GM21529 (cell line): ENCODE measurements around the gene ASIC2.
"Not testable (repeated sequence)": the region's sequence is repeated elsewhere in the genome, so short reads cannot be mapped to it uniquely, and the experiment has no call there.

ENCODE experiments used
- ATAC-seq: cut with Tn5 transposase; IDR thresholded peaks from one replicate; pipeline ENCODE4 v1.9.1; 2021; ENCODE audit not compliant: unreplicated experiment

ASIC2 gene

GRCh38 chr17:32995416-32996045 is 297.6 kb downstream of the ASIC2 start:
- no peak for ATAC-seq

GRCh38 chr17:32993977-32994376 is 299.1 kb downstream of the ASIC2 start:
- ATAC-seq = no peak

- ATAC-seq = no peak
Measured at GRCh38 chr17:32992321-32993033, 300.6 kb downstream of the ASIC2 start.

GRCh38 chr17:32988481-32989101 is 304.5 kb downstream of the ASIC2 start:
- no peak for ATAC-seq

- ATAC-seq = not testable (repeated sequence)
Measured at GRCh38 chr17:32987868-32988267, 305.2 kb downstream of the ASIC2 start.

GRCh38 chr17:32987453-32987805 is 305.7 kb downstream of the ASIC2 start:
- ATAC-seq = not testable (repeated sequence)

- ATAC-seq = no peak
Measured at GRCh38 chr17:32985050-32985756, 307.9 kb downstream of the ASIC2 start.

- not testable (repeated sequence) for ATAC-seq
Measured at GRCh38 chr17:32981611-32982010, 311.5 kb downstream of the ASIC2 start.

GRCh38 chr17:32980230-32980629 is 312.9 kb downstream of the ASIC2 start:
- ATAC-seq = no peak

- ATAC-seq = no peak
Measured at GRCh38 chr17:32976605-32977004, 316.5 kb downstream of the ASIC2 start.

- ATAC-seq = no peak
Measured at GRCh38 chr17:32976131-32976530, 317.0 kb downstream of the ASIC2 start.

- ATAC-seq = no peak
Measured at GRCh38 chr17:32971171-32971570, 321.9 kb downstream of the ASIC2 start.

- ATAC-seq = no peak
Measured at GRCh38 chr17:32970281-32970680, 322.8 kb downstream of the ASIC2 start.

GRCh38 chr17:32969231-32969630 is 323.9 kb downstream of the ASIC2 start:
- not testable (repeated sequence) for ATAC-seq

- no peak for ATAC-seq
Measured at GRCh38 chr17:32964541-32964940, 328.6 kb downstream of the ASIC2 start.
